ENCODE data around the gene HNF1B.

DNA sequence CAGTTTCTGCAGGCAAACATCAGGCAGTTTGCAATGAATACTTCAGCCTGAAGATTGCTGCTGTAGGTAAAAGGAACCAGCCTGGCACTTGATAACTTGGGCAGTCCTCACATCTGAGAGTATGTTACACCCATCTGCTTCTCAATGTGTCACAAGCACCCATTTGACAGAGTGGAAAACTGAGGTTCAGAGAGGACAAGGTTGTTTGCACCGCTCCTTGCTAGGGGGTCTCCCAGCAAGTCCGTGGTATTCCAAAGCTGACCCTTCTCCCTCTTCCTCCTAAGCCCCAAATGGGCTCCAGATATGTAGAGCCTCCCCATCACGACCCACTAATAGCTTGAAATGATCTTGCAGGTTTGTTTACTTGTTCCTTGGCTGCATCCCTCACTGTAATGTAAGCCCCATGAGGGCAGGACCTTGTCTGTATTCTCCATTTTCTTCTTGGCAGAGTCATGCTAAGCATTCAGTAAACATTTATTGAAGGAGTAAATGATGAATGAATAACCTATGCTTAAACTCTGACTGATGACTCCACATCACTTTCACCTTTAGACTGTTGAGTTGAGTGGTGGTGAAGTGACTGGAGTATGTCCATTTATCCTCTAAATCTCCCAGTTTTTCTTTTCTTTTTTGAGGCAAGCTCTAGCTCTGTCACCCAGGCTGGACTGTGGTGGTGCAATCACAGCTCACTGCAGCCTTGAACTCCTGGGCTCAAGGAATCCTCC is 26.4 kb downstream of the HNF1B start:
- TF ChIP-seq, protein P1, sequence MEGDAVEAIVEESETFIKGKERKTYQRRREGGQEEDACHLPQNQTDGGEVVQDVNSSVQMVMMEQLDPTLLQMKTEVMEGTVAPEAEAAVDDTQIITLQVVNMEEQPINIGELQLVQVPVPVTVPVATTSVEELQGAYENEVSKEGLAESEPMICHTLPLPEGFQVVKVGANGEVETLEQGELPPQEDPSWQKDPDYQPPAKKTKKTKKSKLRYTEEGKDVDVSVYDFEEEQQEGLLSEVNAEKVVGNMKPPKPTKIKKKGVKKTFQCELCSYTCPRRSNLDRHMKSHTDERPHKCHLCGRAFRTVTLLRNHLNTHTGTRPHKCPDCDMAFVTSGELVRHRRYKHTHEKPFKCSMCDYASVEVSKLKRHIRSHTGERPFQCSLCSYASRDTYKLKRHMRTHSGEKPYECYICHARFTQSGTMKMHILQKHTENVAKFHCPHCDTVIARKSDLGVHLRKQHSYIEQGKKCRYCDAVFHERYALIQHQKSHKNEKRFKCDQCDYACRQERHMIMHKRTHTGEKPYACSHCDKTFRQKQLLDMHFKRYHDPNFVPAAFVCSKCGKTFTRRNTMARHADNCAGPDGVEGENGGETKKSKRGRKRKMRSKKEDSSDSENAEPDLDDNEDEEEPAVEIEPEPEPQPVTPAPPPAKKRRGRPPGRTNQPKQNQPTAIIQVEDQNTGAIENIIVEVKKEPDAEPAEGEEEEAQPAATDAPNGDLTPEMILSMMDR (IDR thresholded peaks at IDR 0.05), result no peak
- no peak for TF ChIP-seq POLR2A (IDR thresholded peaks at IDR 0.05)

Data from lower leg skin (tissue), 3 donors.